Measurements from ENCODE around the gene MEGF6.

MEGF6 gene

DNA sequence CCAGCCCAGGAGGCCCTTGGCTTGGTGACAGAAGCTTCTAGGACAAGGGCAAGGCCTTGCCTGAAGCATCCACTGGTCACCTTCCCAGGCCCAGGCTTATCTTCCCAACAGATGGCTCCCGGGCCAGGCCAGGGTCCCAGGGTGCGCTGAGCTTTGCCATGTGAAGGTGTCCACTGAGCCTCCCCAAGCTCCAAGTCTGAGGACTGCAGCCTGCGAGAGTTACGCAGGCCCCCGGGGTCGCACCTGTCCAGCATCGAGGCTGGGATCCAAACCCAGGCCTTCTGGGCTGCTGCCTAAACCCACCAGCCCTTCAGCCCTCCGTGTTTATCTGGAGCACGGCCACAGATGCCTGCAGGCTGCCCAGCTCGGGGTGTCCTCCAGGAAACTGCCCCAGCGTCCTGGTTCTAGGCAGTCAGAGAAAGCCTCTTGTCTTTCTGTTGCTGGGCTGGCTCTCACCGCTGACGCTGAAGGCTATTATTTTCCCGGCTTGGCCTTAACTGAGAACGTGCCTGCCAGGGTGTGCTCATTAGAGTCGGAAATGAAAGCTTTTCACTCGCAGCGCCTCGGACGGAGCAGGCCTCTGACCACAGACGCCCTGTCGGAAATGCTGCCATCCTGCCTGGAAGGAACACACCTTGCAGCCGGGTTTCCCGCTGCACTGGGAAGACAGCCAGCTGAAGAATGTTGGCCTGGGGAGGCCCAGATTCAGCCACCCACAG, 71.4 kb downstream of the MEGF6 start:
- Histone ChIP-seq H3K27ac (ENCODE audit: low read depth in 2 of 2, low read length in 2 of 2) (peak overlapping the region in 1 of 2 donors; percentile 2), H3K27me3 (ENCODE audit: control insufficient read depth in 2 of 2, insufficient read depth in 2 of 2, low read length in 2 of 2) (no peaks in the 10 kb centered on the region), H3K9me3 (ENCODE audit: control insufficient read depth in 2 of 2, low read length in 2 of 2) (no peaks in the 10 kb centered on the region), H3K9ac (ENCODE audit: low read depth in 1 of 2, low read length in 2 of 2) (no peak overlapping the region), H3K36me3 (ENCODE audit: control insufficient read depth in 2 of 2, insufficient read depth in 2 of 2, low read length in 2 of 2) (no peaks in the 10 kb centered on the region), H3K4me3 (ENCODE audit: low read length in 2 of 2) (no peak overlapping the region), H3K4me1 (ENCODE audit: control insufficient read depth in 2 of 2, insufficient read depth in 2 of 2, low read length in 2 of 2) (no peaks in the 10 kb centered on the region)

DNA sequence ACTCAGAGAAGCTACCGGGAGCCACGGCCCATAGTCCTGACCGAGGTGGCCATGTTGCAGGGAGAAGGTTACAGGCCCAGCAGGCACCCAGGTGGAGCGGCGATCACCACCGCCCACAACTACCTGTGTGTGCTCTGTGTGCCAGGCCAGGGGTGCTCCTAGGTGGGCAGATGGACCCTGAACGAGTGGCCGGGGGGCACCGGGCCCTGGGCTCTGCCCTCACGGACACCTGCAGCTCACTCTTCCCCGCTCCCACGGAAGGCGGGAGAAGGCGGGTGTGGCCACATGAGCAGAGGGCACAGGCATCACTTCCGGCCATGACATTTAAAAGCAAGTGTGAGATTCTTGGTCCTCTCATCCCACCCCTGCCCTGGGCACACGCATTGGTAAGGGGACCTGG, 73.9 kb downstream of the MEGF6 start:
- H3K9ac ChIP-seq (ENCODE audit: low read depth in 1 of 2, low read length in 2 of 2) = no peak overlapping the region
- no peak overlapping the region for H3K4me3 ChIP-seq (ENCODE audit: low read length in 2 of 2)
- H3K9me3 ChIP-seq (ENCODE audit: control insufficient read depth in 2 of 2, low read length in 2 of 2) = no peaks in the 10 kb centered on the region
- no peak overlapping the region for H3K27ac ChIP-seq (ENCODE audit: low read depth in 2 of 2, low read length in 2 of 2)
- H3K27me3 ChIP-seq (ENCODE audit: control insufficient read depth in 2 of 2, insufficient read depth in 2 of 2, low read length in 2 of 2) = peaks cover 0 to 4% of the 10 kb centered on the region in 2 donors
- H3K4me1 ChIP-seq (ENCODE audit: control insufficient read depth in 2 of 2, insufficient read depth in 2 of 2, low read length in 2 of 2) = no peaks in the 10 kb centered on the region
- no peaks in the 10 kb centered on the region for H3K36me3 ChIP-seq (ENCODE audit: control insufficient read depth in 2 of 2, insufficient read depth in 2 of 2, low read length in 2 of 2)

DNA sequence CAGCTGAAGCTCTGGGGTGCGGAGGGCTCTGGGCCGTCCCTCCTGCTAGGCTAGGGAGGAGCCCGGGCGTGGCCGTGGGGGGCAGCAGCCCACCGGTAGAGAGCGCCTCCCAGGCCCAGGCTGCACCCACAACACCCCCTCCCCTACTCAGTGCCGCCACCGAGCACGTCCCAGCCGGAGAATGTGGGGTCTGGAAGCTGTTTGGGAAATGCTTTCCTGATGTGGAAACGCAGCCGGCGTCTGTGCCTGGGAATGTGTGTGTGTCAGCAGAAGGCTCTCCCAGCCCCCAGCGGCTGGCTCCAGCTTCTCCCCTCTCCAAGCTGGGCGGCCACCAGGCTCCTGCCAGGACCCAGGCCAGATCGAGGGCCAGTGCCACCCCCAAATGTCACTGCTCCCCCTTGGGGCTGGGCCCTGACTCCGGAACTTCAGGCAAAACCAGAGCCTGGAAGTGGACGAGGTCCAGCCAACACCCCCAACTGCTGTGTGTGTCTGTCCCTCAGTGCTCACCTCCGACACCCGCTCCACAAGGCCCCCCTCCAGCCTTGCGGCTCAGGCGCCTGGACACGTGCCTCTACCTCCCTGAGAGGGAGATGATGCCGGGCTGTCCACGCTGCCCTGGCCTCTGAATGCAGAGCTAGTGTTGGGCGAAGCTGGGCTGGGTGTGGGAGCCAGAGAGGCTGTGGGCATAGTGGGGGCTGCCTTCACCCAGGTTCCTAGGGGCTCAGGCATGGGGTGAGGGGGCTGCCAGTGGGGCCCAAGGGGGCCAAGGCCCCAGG, 74.7 kb downstream of the MEGF6 start:
- Histone ChIP-seq H3K9me3 (ENCODE audit: control insufficient read depth in 2 of 2, low read length in 2 of 2) (no peaks in the 10 kb centered on the region), H3K27ac (ENCODE audit: low read depth in 2 of 2, low read length in 2 of 2) (no peak overlapping the region), H3K27me3 (ENCODE audit: control insufficient read depth in 2 of 2, insufficient read depth in 2 of 2, low read length in 2 of 2) (peaks cover 0 to 4% of the 10 kb centered on the region in 2 donors), H3K4me3 (ENCODE audit: low read length in 2 of 2) (no peak overlapping the region), H3K9ac (ENCODE audit: low read depth in 1 of 2, low read length in 2 of 2) (no peak overlapping the region), H3K36me3 (ENCODE audit: control insufficient read depth in 2 of 2, insufficient read depth in 2 of 2, low read length in 2 of 2) (no peaks in the 10 kb centered on the region), H3K4me1 (ENCODE audit: control insufficient read depth in 2 of 2, insufficient read depth in 2 of 2, low read length in 2 of 2) (no peaks in the 10 kb centered on the region)

DNA sequence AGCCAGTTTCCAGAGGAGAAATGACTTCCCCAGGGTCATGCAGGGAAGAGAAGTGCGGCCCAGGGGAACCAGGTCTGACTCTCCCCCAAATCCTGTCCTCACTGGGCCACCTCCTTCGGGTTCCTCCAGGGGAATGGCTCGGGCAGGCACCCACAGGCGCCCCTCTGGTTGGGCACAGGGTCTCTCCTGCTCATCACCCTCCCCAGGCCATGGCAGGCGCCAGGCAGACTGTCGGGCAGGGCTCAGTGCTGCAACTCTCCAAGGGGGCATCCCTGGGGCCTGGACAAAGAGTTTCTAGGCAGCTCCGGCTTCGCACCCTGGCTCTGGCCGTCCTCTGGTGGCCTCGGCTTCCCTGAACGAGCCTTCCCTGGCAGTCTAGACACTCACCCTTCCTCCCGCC, 75.6 kb downstream of the MEGF6 start:
- Histone ChIP-seq H3K4me3 (ENCODE audit: low read length in 2 of 2) (no peak overlapping the region), H3K9me3 (ENCODE audit: control insufficient read depth in 2 of 2, low read length in 2 of 2) (no peaks in the 10 kb centered on the region), H3K27ac (ENCODE audit: low read depth in 2 of 2, low read length in 2 of 2) (no peak overlapping the region), H3K27me3 (ENCODE audit: control insufficient read depth in 2 of 2, insufficient read depth in 2 of 2, low read length in 2 of 2) (peaks cover 0 to 4% of the 10 kb centered on the region in 2 donors), H3K36me3 (ENCODE audit: control insufficient read depth in 2 of 2, insufficient read depth in 2 of 2, low read length in 2 of 2) (no peaks in the 10 kb centered on the region), H3K4me1 (ENCODE audit: control insufficient read depth in 2 of 2, insufficient read depth in 2 of 2, low read length in 2 of 2) (peaks cover under 1% of the 10 kb centered on the region in 2 donors), H3K9ac (ENCODE audit: low read depth in 1 of 2, low read length in 2 of 2) (no peak overlapping the region)

DNA sequence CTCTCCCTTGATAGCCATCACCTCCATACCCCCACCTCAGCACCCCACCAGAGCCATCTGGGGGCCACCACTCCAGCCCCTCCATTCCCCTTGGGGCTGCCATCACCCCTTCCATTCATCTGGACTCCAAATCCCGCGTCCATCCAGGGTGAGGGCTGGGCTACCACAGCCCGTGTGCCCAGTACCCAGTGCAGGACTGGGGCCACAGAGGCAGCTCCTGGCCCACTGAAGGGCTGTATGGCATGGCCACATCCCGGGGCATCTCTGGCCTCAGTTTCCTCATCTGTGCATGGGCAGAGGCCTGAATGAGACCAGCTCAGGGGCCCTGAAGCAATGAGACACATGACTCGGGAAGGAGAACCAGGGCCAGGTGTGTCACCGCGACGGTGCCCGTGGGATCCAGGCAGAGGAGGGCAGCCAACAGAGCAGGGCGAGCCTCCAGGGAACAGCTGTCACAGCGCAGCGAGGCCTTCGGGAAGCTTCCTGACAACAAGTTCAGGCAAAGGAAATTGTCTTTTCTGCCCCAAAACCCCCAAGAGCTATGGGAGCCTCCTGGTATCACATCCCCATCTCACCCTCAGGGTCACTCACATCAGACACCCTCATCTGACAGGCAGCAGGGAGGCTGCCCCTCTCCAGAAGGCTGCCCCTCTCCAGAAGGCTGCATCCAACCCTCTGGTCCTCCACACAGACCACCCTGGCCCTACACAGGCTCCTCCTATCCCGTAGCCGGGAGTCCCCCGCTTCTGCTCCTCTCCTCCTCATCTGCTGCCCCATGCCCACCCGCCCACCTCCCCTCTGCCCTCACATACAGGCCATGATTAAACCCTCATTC, 76.3 kb downstream of the MEGF6 start:
- Histone ChIP-seq H3K9ac (ENCODE audit: low read depth in 1 of 2, low read length in 2 of 2) (no peak overlapping the region), H3K4me1 (ENCODE audit: control insufficient read depth in 2 of 2, insufficient read depth in 2 of 2, low read length in 2 of 2) (peaks cover 7 to 8% of the 10 kb centered on the region in 2 donors), H3K9me3 (ENCODE audit: control insufficient read depth in 2 of 2, low read length in 2 of 2) (no peaks in the 10 kb centered on the region), H3K4me3 (ENCODE audit: low read length in 2 of 2) (no peak overlapping the region), H3K36me3 (ENCODE audit: control insufficient read depth in 2 of 2, insufficient read depth in 2 of 2, low read length in 2 of 2) (no peaks in the 10 kb centered on the region), H3K27ac (ENCODE audit: low read depth in 2 of 2, low read length in 2 of 2) (no peak overlapping the region), H3K27me3 (ENCODE audit: control insufficient read depth in 2 of 2, insufficient read depth in 2 of 2, low read length in 2 of 2) (peaks cover 0 to 4% of the 10 kb centered on the region in 2 donors)

DNA sequence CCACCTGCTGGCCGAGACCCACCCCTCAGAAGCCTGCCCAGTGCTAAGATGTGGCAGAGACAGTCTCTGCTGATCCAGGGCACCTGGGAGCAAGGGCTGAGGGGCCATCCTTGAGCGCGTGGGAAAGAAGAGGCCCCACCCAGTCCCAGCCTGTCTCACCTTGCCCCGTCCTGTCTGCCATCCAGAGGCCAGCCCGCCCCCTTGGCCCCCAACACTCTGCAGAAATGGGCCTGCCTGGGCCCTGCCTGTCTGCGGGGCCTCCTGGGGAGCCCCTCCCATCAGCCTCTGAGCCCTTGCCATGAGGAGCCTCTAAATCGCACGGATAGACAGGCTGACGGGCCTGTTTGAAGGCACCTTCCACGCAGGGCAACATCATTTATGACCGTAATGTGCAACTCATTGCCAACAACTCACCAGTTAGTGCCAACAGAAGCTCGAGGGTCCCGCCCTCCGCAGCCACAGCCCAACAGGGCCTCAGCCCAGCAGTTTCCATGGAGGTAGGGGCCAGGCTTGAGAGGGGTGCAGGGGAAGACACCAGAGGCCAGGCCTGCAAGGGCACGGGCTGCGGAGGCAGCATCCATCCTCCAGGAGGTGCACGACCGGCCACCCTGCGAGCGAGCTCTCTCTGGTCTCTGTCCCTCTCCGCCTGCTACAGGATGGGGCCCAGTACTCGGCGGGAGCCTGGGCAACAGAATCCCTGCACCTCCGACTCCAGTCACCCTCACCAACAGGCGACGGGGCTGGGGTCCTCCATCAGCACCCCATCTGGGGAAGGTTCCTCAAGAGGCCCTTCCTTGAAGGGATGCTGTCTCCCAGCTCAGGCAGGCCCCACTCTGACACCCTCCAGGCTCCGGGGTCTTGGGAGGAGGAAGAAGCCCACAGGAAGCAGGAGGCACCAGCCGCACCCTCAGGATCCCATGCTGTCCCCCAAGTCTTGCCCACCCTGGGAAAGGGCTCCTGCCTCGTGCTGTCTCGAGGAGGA, 78.0 kb downstream of the MEGF6 start:
- no peak overlapping the region for H3K9ac ChIP-seq (ENCODE audit: low read depth in 1 of 2, low read length in 2 of 2)
- H3K9me3 ChIP-seq (ENCODE audit: control insufficient read depth in 2 of 2, low read length in 2 of 2) = no peaks in the 10 kb centered on the region
- no peak overlapping the region for H3K4me3 ChIP-seq (ENCODE audit: low read length in 2 of 2)
- H3K27me3 ChIP-seq (ENCODE audit: control insufficient read depth in 2 of 2, insufficient read depth in 2 of 2, low read length in 2 of 2) = peaks cover 0 to 4% of the 10 kb centered on the region in 2 donors
- no peaks in the 10 kb centered on the region for H3K36me3 ChIP-seq (ENCODE audit: control insufficient read depth in 2 of 2, insufficient read depth in 2 of 2, low read length in 2 of 2)
- no peak overlapping the region for H3K27ac ChIP-seq (ENCODE audit: low read depth in 2 of 2, low read length in 2 of 2)
- peaks cover 17 to 18% of the 10 kb centered on the region in 2 donors for H3K4me1 ChIP-seq (ENCODE audit: control insufficient read depth in 2 of 2, insufficient read depth in 2 of 2, low read length in 2 of 2)

DNA sequence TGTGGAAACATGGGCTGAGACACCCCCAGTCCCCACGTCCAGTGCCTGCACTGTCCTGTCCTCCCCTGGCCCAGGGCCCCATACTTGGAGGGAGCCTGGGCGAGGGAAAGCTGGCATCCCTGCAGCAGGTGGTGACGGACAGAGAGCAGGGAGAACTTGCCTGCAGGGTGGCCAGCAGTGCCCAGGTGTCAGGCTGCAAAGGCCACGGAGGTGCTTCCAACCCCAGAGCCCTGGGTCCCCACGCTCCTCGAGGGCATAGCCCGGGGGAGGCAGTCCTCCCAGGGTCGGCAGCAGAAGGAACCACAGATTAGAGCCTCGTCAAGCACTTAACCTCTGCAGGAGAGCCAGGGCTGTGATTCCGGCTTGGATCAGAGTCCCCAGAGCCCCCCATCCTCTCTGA, 79.4 kb downstream of the MEGF6 start:
- Histone ChIP-seq H3K9ac (ENCODE audit: low read depth in 1 of 2, low read length in 2 of 2) (no peak overlapping the region), H3K4me3 (ENCODE audit: low read length in 2 of 2) (no peak overlapping the region), H3K27me3 (ENCODE audit: control insufficient read depth in 2 of 2, insufficient read depth in 2 of 2, low read length in 2 of 2) (peaks cover 0 to 4% of the 10 kb centered on the region in 2 donors), H3K36me3 (ENCODE audit: control insufficient read depth in 2 of 2, insufficient read depth in 2 of 2, low read length in 2 of 2) (no peaks in the 10 kb centered on the region), H3K9me3 (ENCODE audit: control insufficient read depth in 2 of 2, low read length in 2 of 2) (no peaks in the 10 kb centered on the region), H3K4me1 (ENCODE audit: control insufficient read depth in 2 of 2, insufficient read depth in 2 of 2, low read length in 2 of 2) (peaks cover 17 to 18% of the 10 kb centered on the region in 2 donors), H3K27ac (ENCODE audit: low read depth in 2 of 2, low read length in 2 of 2) (no peak overlapping the region)

DNA sequence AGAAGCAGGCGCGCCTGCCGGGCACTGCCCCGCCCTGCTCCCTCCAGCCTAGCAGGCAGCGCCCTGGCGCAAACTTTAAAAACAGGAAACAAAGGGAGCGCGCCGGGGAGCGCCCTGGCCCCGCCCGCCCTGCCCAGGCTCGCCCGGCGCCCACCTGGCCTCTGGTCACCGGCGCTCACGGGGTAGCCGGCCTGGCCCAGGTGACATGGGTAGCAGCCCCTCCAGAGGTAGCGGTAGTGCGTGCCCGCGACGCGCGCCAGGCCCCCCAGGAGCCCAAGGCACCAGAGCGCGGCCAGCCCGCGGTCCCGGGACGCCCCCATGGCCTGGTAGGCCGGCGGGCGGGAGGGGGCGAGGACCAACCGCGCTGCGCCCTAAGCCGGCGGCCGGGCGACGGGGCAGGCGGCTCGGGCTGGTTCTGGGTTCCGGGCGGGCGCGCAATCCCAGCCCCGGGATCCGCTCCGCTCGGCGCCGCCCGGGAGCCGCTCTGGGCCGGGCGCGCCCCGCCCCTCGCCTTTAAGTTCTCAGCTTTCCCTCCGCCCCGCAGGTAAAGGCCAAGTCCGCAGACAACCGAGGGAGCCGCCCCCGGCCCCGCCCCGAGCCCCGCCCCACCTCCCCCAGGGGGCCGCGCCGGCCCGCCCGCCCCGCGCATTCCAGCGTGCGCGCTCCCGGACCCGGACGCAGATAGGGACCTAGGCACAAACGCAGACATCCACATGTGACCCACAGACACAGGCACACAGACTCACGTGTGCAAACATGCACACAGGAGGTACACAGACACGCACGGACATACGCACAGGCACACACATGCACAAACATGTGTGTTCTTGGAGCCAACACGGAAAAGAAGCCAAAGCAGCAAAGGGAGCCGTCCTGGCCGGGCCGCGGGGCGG, 80.1 kb downstream of the MEGF6 start:
- Histone ChIP-seq H3K9me3 (ENCODE audit: control insufficient read depth in 2 of 2, low read length in 2 of 2) (no peaks in the 10 kb centered on the region), H3K9ac (ENCODE audit: low read depth in 1 of 2, low read length in 2 of 2) (peak overlapping the region; percentile 52 to 65), H3K27me3 (ENCODE audit: control insufficient read depth in 2 of 2, insufficient read depth in 2 of 2, low read length in 2 of 2) (peaks cover 0 to 4% of the 10 kb centered on the region in 2 donors), H3K36me3 (ENCODE audit: control insufficient read depth in 2 of 2, insufficient read depth in 2 of 2, low read length in 2 of 2) (no peaks in the 10 kb centered on the region), H3K27ac (ENCODE audit: low read depth in 2 of 2, low read length in 2 of 2) (peak overlapping the region; percentile 55 to 58), H3K4me1 (ENCODE audit: control insufficient read depth in 2 of 2, insufficient read depth in 2 of 2, low read length in 2 of 2) (peaks cover 17 to 18% of the 10 kb centered on the region in 2 donors), H3K4me3 (ENCODE audit: low read length in 2 of 2) (peak overlapping the region; percentile 50 to 69)
